Activated CD8-positive, alpha-beta T cell treated with anti-CD3 and anti-CD28 coated beads, Interleukin-2, amount 10 ng/mL, durations not matched to agents 7 days and 5 days (primary cell): Measurements from ENCODE around the gene COL18A1. TPM values are rescaled to one million over a fixed set of nuclear protein-coding genes. Genes with fewer than 3 reads are reported as not detected.

Experiments
- ATAC-seq: fragments of 150-1000 bp; cut with Tn5 transposase; one replicate; pipeline ENCODE4 v1.10.0; 2021; ENCODE audit warnings: moderate library complexity
- CTCF ChIA-PET: fragments of 350-600 bp; sonication (Branson Sonifier 250); formaldehyde crosslinking; loops from one replicate; lab custom pipeline; 2021; ENCODE audit warnings: antibody characterized with exemption; lab: Charles Lee
- POLR2A ChIA-PET: fragments of 350-600 bp; sonication (Branson Sonifier 250); formaldehyde crosslinking; loops from one replicate; lab custom pipeline; 2021; ENCODE audit warnings: antibody characterized with exemption; lab: Charles Lee
- DNase-seq: peaks from one replicate; pipeline ENCODE4 v3.0.0-alpha.2; 2020
- H3K27ac Mint-ChIP-seq: one replicate; pipeline ENCODE4 v1.8.0; 2021; ENCODE audit warnings: mild to moderate bottlenecking, mixed read lengths
- H3K27me3 Mint-ChIP-seq: one replicate; pipeline ENCODE4 v1.8.0; 2021; ENCODE audit warnings: low read depth, mixed read lengths
- H3K36me3 Mint-ChIP-seq: one replicate; pipeline ENCODE4 v1.8.0; 2021; ENCODE audit warnings: low read depth, mixed read lengths
- H3K4me1 Mint-ChIP-seq: one replicate; pipeline ENCODE4 v1.8.0; 2021; ENCODE audit warnings: low read depth, mixed read lengths
- H3K4me3 Mint-ChIP-seq: one replicate; pipeline ENCODE4 v1.8.0; 2021; ENCODE audit warnings: mild to moderate bottlenecking, mixed read lengths
- H3K9me3 Mint-ChIP-seq: one replicate; pipeline ENCODE4 v1.8.0; 2022; ENCODE audit warnings: mixed read lengths; ENCODE audit not compliant: insufficient read depth
- total RNA-seq, 2 experiments: library from RNA; stranded (reverse); gene quantifications; one replicate each; pipeline ENCODE4 v1.2.3, GENCODE V29; 2021

Gene COL18A1
- total RNA-seq, 2 experiments from 2014 or later, result 24.1 to 28.7 TPM

GRCh38 chr21:45472445-45473365, 67.7 kb downstream of the COL18A1 start:
- Mint-ChIP-seq H3K36me3 (no peaks in the 10 kb centered on the region), H3K27ac (no peak overlapping the region), H3K4me1 (peaks cover 12% of the 10 kb centered on the region), H3K4me3 (no peak overlapping the region), H3K27me3 (no peaks in the 10 kb centered on the region), H3K9me3 (no peaks in the 10 kb centered on the region)
- DNase-seq (no peak), ATAC-seq (no peak)
- ChIA-PET CTCF (no interaction called here), POLR2A (no interaction called here)

GRCh38 chr21:45473496-45474322, 68.7 kb downstream of the COL18A1 start:
- peaks cover 21% of the 10 kb centered on the region for H3K4me1 Mint-ChIP-seq
- no peaks in the 10 kb centered on the region for H3K27me3 Mint-ChIP-seq
- DNase-seq, result no peak
- no peaks in the 10 kb centered on the region for H3K9me3 Mint-ChIP-seq
- peak overlapping the region; percentile 1 for H3K27ac Mint-ChIP-seq
- ATAC-seq, result no peak
- POLR2A ChIA-PET, result interaction anchor here (0.5 kb wide), 1 partner anchor 59 kb away, joined by 4 read pairs; no protein-coding TSS in a partner anchor
- no peaks in the 10 kb centered on the region for H3K36me3 Mint-ChIP-seq
- no peak overlapping the region for H3K4me3 Mint-ChIP-seq
- CTCF ChIA-PET, result no interaction called here

DNA sequence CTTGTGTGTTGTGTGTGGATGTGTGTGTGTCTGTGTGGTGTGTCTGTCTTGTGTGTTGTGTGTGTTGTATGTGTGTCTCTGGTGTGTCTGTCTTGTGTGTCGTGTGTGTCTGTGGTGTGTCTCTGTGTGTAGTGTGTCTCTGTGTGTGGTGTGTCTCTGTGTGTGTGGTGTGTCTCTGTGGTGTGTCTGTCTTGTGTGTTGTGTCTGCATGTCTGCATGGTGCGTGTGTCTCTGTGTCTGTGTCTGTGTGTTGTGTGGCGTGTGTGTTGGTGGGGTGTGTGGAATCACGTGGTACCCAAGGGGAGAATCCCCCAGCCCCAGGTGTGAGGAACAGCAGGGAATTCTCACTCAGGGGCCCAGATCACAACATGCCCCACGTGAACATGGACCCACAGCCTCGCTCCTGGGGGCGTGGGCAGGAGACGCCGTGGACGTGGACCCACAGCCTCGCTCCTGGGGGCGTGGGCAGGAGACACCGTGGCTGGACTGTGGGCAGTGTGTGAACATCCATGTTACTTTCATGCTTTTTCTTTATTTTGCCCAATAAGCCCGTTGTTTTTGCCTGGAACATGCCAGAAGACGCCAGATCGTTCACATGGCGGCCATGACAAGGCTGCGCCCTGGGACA, 69.5 kb downstream of the COL18A1 start:
- no peak for DNase-seq
- Mint-ChIP-seq H3K27ac (peak overlapping the region; percentile 1), H3K4me1 (peaks cover 28% of the 10 kb centered on the region), H3K27me3 (no peaks in the 10 kb centered on the region), H3K9me3 (no peaks in the 10 kb centered on the region), H3K4me3 (no peak overlapping the region), H3K36me3 (no peaks in the 10 kb centered on the region)
- POLR2A ChIA-PET, result no interaction called here
- no peak for ATAC-seq
- CTCF ChIA-PET, result no interaction called here

GRCh38 chr21:45475004-45475685, 70.2 kb downstream of the COL18A1 start:
- H3K36me3 Mint-ChIP-seq, result no peaks in the 10 kb centered on the region
- H3K4me3 Mint-ChIP-seq, result no peak overlapping the region
- no peak for DNase-seq
- H3K9me3 Mint-ChIP-seq, result no peaks in the 10 kb centered on the region
- no peak overlapping the region for H3K27ac Mint-ChIP-seq
- peaks cover 29% of the 10 kb centered on the region for H3K4me1 Mint-ChIP-seq
- ChIA-PET POLR2A (no interaction called here), CTCF (no interaction called here)
- ATAC-seq, result no peak
- H3K27me3 Mint-ChIP-seq, result no peaks in the 10 kb centered on the region

DNA sequence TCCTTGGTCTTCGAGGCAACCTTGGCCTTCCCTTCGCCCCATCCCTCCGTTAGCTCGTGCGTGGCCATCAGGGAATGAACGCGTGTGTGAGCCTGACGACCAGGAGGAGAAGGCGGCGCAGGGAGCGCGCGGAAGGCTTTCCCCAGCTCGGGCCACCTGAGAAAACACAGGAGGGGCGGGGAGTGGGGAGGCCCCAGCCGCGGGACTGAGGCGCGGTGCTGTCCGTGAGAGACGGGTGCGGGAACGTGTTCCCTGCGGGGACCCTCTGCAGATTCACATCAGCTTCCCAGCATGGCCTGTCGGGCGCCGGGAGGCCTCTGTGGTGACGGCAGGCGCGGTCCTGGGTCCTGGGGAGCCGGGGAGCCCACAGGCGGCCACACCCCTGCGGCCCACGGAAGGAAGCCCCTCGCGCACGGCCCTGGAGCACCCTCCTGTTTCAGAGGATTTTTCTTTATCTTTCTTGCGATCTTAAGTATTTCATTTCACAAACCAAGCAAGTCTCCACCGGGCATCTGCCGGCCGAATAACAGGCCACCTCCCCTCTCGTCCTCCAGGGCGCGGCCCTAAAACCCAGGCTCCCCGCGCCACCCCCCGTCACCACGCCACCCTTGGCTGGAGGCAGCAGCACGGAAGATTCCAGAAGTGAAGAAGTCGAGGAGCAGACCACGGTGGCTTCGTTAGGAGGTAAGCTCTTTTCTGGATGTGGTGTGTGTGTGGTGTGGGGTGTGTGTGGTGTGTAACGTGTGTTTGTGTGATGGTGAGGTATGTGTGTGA, 71.0 kb downstream of the COL18A1 start:
- no peak overlapping the region for H3K4me3 Mint-ChIP-seq
- peaks cover 29% of the 10 kb centered on the region for H3K4me1 Mint-ChIP-seq
- DNase-seq, result no peak
- H3K27ac Mint-ChIP-seq, result peak overlapping the region; percentile 46
- no peaks in the 10 kb centered on the region for H3K27me3 Mint-ChIP-seq
- ChIA-PET POLR2A (no interaction called here), CTCF (no interaction called here)
- no peaks in the 10 kb centered on the region for H3K36me3 Mint-ChIP-seq
- no peak for ATAC-seq
- H3K9me3 Mint-ChIP-seq, result no peaks in the 10 kb centered on the region

- DNase-seq (no peak), ATAC-seq (no peak)
- Mint-ChIP-seq H3K27ac (peak overlapping the region; percentile 46), H3K9me3 (no peaks in the 10 kb centered on the region), H3K36me3 (no peaks in the 10 kb centered on the region), H3K4me3 (no peak overlapping the region), H3K27me3 (no peaks in the 10 kb centered on the region), H3K4me1 (peaks cover 24% of the 10 kb centered on the region)
- ChIA-PET CTCF (interaction anchor here (1.4 kb wide), 1 partner anchor 80 kb away, joined by 4 read pairs; no protein-coding TSS in a partner anchor), POLR2A (no interaction called here)
Observed at GRCh38 chr21:45476582-45476981, 71.6 kb downstream of the COL18A1 start.

GRCh38 chr21:45477176-45478114, 72.5 kb downstream of the COL18A1 start:
- no peak for ATAC-seq
- no peaks in the 10 kb centered on the region for H3K36me3 Mint-ChIP-seq
- no peak for DNase-seq
- peak overlapping the region; percentile 62 for H3K4me3 Mint-ChIP-seq
- H3K27ac Mint-ChIP-seq, result peak overlapping the region; percentile 92
- H3K4me1 Mint-ChIP-seq, result peaks cover 27% of the 10 kb centered on the region
- no peaks in the 10 kb centered on the region for H3K9me3 Mint-ChIP-seq
- no peaks in the 10 kb centered on the region for H3K27me3 Mint-ChIP-seq
- CTCF ChIA-PET, result interaction anchor here (0.8 to 1.7 kb wide), 10 partner anchors 15 to 505 kb away, joined by 3 to 6 read pairs (median 4); no protein-coding TSS in a partner anchor
- POLR2A ChIA-PET, result no interaction called here

- peaks cover 33% of the 10 kb centered on the region for H3K4me1 Mint-ChIP-seq
- no peaks in the 10 kb centered on the region for H3K9me3 Mint-ChIP-seq
- H3K27ac Mint-ChIP-seq, result peak overlapping the region; percentile 92
- CTCF ChIA-PET, result interaction anchor here (0.7 to 1.7 kb wide), 13 partner anchors 11 to 506 kb away, joined by 3 to 6 read pairs (median 3); no protein-coding TSS in a partner anchor
- H3K4me3 Mint-ChIP-seq, result peak overlapping the region; percentile 62
- POLR2A ChIA-PET, result no interaction called here
- no peaks in the 10 kb centered on the region for H3K27me3 Mint-ChIP-seq
- peak; percentile 87 for DNase-seq
- peak; percentile 70 for ATAC-seq
- no peaks in the 10 kb centered on the region for H3K36me3 Mint-ChIP-seq
Observed at GRCh38 chr21:45478115-45478801, 73.3 kb downstream of the COL18A1 start.

DNA sequence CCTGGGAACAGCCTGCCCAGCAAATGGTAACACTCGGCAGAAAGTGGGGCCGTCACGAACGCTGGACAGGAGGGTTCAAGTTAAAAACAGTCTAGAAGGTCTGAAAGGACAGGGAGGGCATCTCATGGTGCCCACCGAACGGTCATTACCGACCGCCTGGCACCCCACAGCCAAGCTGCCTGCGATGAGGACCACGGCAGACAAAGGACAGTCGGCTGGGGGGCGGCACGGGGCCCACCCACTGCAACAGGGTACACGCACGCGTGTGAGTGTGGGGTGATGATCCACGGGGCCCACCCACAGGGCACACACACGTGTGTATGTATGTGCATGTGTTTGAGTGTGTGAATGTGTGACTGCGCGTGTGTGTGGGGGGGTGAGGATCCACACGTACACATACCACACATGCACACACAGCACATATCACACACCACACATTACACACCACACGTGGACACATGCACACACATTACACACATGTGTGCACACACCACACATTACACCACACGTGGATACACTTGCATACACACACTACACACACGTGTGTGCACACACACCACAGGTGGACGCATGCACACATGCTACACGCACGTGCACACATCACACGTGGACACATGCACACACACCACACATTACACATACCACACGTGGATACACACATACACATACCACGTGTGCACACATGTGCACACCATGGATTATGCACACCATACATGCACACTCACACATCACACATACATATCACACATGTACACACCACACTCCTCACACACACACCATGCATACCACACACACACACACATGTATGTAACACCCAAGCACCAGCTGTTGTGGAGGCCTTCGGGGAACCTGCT, 74.1 kb downstream of the COL18A1 start:
- DNase-seq (no peak), ATAC-seq (no peak)
- CTCF ChIA-PET, result interaction anchor here (0.7 to 1.7 kb wide), 11 partner anchors 12 to 342 kb away, joined by 3 to 6 read pairs (median 3); no protein-coding TSS in a partner anchor
- H3K4me3 Mint-ChIP-seq, result peak overlapping the region; percentile 62
- peak overlapping the region; percentile 92 for H3K27ac Mint-ChIP-seq
- POLR2A ChIA-PET, result interaction anchor here (0.6 kb wide), 1 partner anchor 371 kb away, joined by 3 read pairs; no protein-coding TSS in a partner anchor
- H3K9me3 Mint-ChIP-seq, result no peaks in the 10 kb centered on the region
- H3K36me3 Mint-ChIP-seq, result peaks cover 5% of the 10 kb centered on the region
- peaks cover 38% of the 10 kb centered on the region for H3K4me1 Mint-ChIP-seq
- no peaks in the 10 kb centered on the region for H3K27me3 Mint-ChIP-seq
